ENCODE data around the gene XRN1. TPM values are rescaled to one million over a fixed set of nuclear protein-coding genes. Genes with fewer than 3 reads are reported as not detected.

The XRN1 gene
- total and polyA plus RNA-seq, 10 of the 15 experiments (the other 5 are each of a cell fraction or from before 2014, with no cell fraction given) = 1.7 to 38.8 (median 15.5) TPM

- TF ChIP-seq, protein P1, sequence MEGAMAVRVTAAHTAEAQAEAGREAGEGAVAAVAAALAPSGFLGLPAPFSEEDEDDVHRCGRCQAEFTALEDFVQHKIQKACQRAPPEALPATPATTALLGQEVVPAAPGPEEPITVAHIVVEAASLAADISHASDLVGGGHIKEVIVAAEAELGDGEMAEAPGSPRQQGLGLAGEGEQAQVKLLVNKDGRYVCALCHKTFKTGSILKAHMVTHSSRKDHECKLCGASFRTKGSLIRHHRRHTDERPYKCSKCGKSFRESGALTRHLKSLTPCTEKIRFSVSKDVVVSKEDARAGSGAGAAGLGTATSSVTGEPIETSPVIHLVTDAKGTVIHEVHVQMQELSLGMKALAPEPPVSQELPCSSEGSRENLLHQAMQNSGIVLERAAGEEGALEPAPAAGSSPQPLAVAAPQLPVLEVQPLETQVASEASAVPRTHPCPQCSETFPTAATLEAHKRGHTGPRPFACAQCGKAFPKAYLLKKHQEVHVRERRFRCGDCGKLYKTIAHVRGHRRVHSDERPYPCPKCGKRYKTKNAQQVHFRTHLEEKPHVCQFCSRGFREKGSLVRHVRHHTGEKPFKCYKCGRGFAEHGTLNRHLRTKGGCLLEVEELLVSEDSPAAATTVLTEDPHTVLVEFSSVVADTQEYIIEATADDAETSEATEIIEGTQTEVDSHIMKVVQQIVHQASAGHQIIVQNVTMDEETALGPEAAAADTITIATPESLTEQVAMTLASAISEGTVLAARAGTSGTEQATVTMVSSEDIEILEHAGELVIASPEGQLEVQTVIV (IDR thresholded peaks at IDR 0.05; ENCODE audit: borderline replicate concordance, partially characterized antibody) = no peak
- TF ChIP-seq BACH1 (IDR thresholded peaks at IDR 0.05; ENCODE audit: borderline replicate concordance) = peak; percentile 36; the same call in 1 of the 2 replicates
- peak; percentile 60; the same call in 1 of the 3 replicates for TF ChIP-seq POU2F2 (IDR thresholded peaks at IDR 0.05; ENCODE audit: borderline replicate concordance, low read depth, low read length)
- TF ChIP-seq ASH2L (IDR thresholded peaks at IDR 0.05; ENCODE audit: borderline replicate concordance, low read depth) = peak; percentile 98; the same call in 1 of the 2 replicates
- TF ChIP-seq IKZF2 (IDR thresholded peaks at IDR 0.05) = peak in 1 of 2 experiments; percentile 50; a peak in 1 of 4 replicates
- TF ChIP-seq ATF7 (IDR thresholded peaks at IDR 0.05; ENCODE audit: low read depth) = peak; percentile 44
- no peak for TF ChIP-seq SMAD1 (IDR thresholded peaks at IDR 0.05; ENCODE audit: low read depth, partially characterized antibody)
- TF ChIP-seq SREBF1 (IDR thresholded peaks at IDR 0.05; ENCODE audit: low read length) = no peak
- no peak for TF ChIP-seq HDAC6 (IDR thresholded peaks at IDR 0.05; ENCODE audit: unreplicated experiment)
- TF ChIP-seq RCOR1 (conservative IDR thresholded peaks at IDR 0.05; ENCODE audit: low read depth, low read length) = no peak
- peak; percentile 54 for TF ChIP-seq ZNF687 (IDR thresholded peaks at IDR 0.05)
- peak; percentile 30; the same call in 1 of the 2 replicates for TF ChIP-seq TARDBP (IDR thresholded peaks at IDR 0.05; ENCODE audit: borderline replicate concordance)
- no peak for TF ChIP-seq CHD4 (IDR thresholded peaks at IDR 0.05)
- TF ChIP-seq CBX3 (IDR thresholded peaks at IDR 0.05; ENCODE audit: borderline replicate concordance, low read depth) = no peak
- TF ChIP-seq, protein P2, sequence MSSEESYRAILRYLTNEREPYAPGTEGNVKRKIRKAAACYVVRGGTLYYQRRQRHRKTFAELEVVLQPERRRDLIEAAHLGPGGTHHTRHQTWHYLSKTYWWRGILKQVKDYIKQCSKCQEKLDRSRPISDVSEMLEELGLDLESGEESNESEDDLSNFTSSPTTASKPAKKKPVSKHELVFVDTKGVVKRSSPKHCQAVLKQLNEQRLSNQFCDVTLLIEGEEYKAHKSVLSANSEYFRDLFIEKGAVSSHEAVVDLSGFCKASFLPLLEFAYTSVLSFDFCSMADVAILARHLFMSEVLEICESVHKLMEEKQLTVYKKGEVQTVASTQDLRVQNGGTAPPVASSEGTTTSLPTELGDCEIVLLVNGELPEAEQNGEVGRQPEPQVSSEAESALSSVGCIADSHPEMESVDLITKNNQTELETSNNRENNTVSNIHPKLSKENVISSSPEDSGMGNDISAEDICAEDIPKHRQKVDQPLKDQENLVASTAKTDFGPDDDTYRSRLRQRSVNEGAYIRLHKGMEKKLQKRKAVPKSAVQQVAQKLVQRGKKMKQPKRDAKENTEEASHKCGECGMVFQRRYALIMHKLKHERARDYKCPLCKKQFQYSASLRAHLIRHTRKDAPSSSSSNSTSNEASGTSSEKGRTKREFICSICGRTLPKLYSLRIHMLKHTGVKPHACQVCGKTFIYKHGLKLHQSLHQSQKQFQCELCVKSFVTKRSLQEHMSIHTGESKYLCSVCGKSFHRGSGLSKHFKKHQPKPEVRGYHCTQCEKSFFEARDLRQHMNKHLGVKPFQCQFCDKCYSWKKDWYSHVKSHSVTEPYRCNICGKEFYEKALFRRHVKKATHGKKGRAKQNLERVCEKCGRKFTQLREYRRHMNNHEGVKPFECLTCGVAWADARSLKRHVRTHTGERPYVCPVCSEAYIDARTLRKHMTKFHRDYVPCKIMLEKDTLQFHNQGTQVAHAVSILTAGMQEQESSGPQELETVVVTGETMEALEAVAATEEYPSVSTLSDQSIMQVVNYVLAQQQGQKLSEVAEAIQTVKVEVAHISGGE (CRISPR knock-in tag; IDR thresholded peaks at IDR 0.05) = no peak
- no peak for TF ChIP-seq HDGF (IDR thresholded peaks at IDR 0.05)
These were observed at the start of gene XRN1 (continued) for GRCh38 chr3:142447852-142448823.
